ENCODE data around the gene UPB1.
"Not testable (repeated sequence)": the region's sequence is repeated elsewhere in the genome, so short reads cannot be mapped to it uniquely, and the experiment has no call there.

UPB1 gene

GRCh38 chr22:24535348-24535747 lies 40.2 kb downstream of the UPB1 start:
- DNase-seq (ENCODE audit: low read depth): no peak

GRCh38 chr22:24536089-24536488 lies 41.0 kb downstream of the UPB1 start:
- no peak for DNase-seq (ENCODE audit: low read depth)

- DNase-seq (ENCODE audit: low read depth): no peak
Measured at GRCh38 chr22:24540470-24540869, 45.3 kb downstream of the UPB1 start.

- no peak for DNase-seq (ENCODE audit: low read depth)
Measured at GRCh38 chr22:24541681-24542515, 46.8 kb downstream of the UPB1 start.

- DNase-seq (ENCODE audit: low read depth): no peak
Measured at GRCh38 chr22:24542641-24543040, 47.5 kb downstream of the UPB1 start.

- DNase-seq (ENCODE audit: low read depth): no peak
Measured at GRCh38 chr22:24543185-24543601, 48.1 kb downstream of the UPB1 start.

- no peak for DNase-seq (ENCODE audit: low read depth)
Measured at GRCh38 chr22:24543679-24544243, 48.6 kb downstream of the UPB1 start.

GRCh38 chr22:24548812-24549211 lies 53.7 kb downstream of the UPB1 start:
- DNase-seq (ENCODE audit: low read depth): no peak

- no peak for DNase-seq (ENCODE audit: low read depth)
Measured at GRCh38 chr22:24550028-24550901, 55.1 kb downstream of the UPB1 start.

- no peak for DNase-seq (ENCODE audit: low read depth)
Measured at GRCh38 chr22:24550902-24551435, 55.8 kb downstream of the UPB1 start.

GRCh38 chr22:24552503-24553286 lies 57.6 kb downstream of the UPB1 start:
- DNase-seq (ENCODE audit: low read depth): not testable (repeated sequence)

- no peak for DNase-seq (ENCODE audit: low read depth)
Measured at GRCh38 chr22:24553597-24554312, 58.6 kb downstream of the UPB1 start.

GRCh38 chr22:24554313-24555164 lies 59.4 kb downstream of the UPB1 start, which contains the start of gene GUCD1:
GUCD1 (minus strand) TSS chr22:24555138; CDS start chr22:24554991, 147 bp downstream.
- DNase-seq (ENCODE audit: low read depth): peak; percentile 6

- peak; percentile 99 for DNase-seq (ENCODE audit: low read depth)
Measured at GRCh38 chr22:24555165-24556039, 60.3 kb downstream of the UPB1 start, which contains the start of gene SNRPD3. SNRPD3 (plus strand) TSS chr22:24555999; CDS start chr22:24557675, 1,676 bp downstream.

- DNase-seq (ENCODE audit: low read depth): no peak
Measured at GRCh38 chr22:24559471-24559870, 64.3 kb downstream of the UPB1 start.

GRCh38 chr22:24563246-24563645 lies 68.1 kb downstream of the UPB1 start:
- no peak for DNase-seq (ENCODE audit: low read depth)

- peak; percentile 23 for DNase-seq (ENCODE audit: low read depth)
Measured at GRCh38 chr22:24564376-24565058, 69.4 kb downstream of the UPB1 start.

GRCh38 chr22:24565077-24565476 lies 69.9 kb downstream of the UPB1 start:
- no peak for DNase-seq (ENCODE audit: low read depth)

Data from fibroblast of the conjunctiva (primary cell).